Hematopoietic multipotent progenitor cell treated with erythropoietin and hydrocortisone succinate and interleukin-3 and kit ligand, for 15 days (in vitro differentiated cells): ENCODE data around the gene IRF2BP2.

ENCODE experiments used
- DNase-seq: peaks from one replicate; pipeline ENCODE4 v3.0.0-alpha.2; 2015; ENCODE audit warnings: low spot score

IRF2BP2 gene

GRCh38 chr1:234556245-234556943, 53.6 kb downstream of the IRF2BP2 start:
- no peak for DNase-seq

DNA sequence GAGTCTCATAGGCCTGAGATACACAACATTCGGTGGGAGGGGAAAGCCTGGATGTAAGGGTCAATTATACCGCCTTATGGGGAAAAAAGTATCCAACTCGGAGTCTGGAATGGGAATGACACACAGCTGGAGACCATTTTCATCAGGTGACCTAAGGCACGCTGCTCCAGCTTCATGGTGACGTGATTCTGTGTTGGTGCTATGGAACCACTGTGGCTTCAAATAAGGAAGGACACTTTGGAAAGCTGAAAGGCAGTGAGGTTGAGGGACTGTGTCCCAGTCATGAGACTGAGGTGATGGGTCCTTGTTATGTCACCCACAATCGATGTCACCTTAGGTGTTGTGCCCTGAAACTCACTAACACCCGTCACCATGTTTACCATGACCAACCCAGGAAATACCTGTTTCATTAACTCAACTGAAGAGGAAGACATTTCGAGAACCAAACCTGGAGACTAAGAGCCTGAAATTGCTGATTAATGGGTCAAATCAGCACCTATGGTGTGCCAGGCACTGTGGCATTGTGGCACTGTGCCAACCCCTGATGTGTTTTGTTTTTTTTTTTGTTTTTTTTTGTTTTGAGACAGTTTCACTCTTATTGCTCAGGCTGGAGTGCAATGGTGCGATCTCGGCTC, 54.5 kb downstream of the IRF2BP2 start:
- DNase-seq: peak; percentile 48

- peak; percentile 42 for DNase-seq
These were observed 55.2 kb downstream of the IRF2BP2 start for GRCh38 chr1:234554698-234555311.
